Calu3 (cell line): ENCODE measurements around the gene NEB. TPM values are rescaled to one million over a fixed set of nuclear protein-coding genes. Genes with fewer than 3 reads are reported as not detected.
"Not testable (repeated sequence)": the region's sequence is repeated elsewhere in the genome, so short reads cannot be mapped to it uniquely, and the experiment has no call there.

ENCODE experiments used
- BruUV-seq: library from RNA; stranded (reverse); fragments of 400-500 nt; replicated peaks from 2 replicates; lab custom pipeline; 2021; lab: Mats Ljungman, UMichigan
- CTCF ChIA-PET: fragments of 300-600 bp; sonication (Branson Sonifier 250); formaldehyde crosslinking; loops from one replicate; lab custom pipeline; 2022; ENCODE audit warnings: antibody characterized with exemption; lab: Charles Lee
- DNase-seq: peaks from one replicate; pipeline ENCODE4 v3.0.0; 2022
- H3K27ac Mint-ChIP-seq: one replicate; pipeline ENCODE4 v1.8.0; 2022; ENCODE audit warnings: mixed read lengths; ENCODE audit not compliant: unreplicated experiment
- H3K27me3 Mint-ChIP-seq: one replicate; pipeline ENCODE4 v1.8.0; 2022; ENCODE audit warnings: mixed read lengths; ENCODE audit not compliant: unreplicated experiment
- H3K36me3 Mint-ChIP-seq: one replicate; pipeline ENCODE4 v1.8.0; 2022; ENCODE audit warnings: mild to moderate bottlenecking, moderate library complexity, mixed read lengths; ENCODE audit not compliant: insufficient read depth, unreplicated experiment
- H3K4me1 Mint-ChIP-seq: one replicate; pipeline ENCODE4 v1.8.0; 2022; ENCODE audit warnings: mild to moderate bottlenecking, low read depth, mixed read lengths; ENCODE audit not compliant: unreplicated experiment
- H3K4me3 Mint-ChIP-seq: one replicate; pipeline ENCODE4 v1.8.0; 2022; ENCODE audit warnings: mild to moderate bottlenecking, low read depth, moderate library complexity, mixed read lengths; ENCODE audit not compliant: unreplicated experiment
- H3K9me3 Mint-ChIP-seq: one replicate; pipeline ENCODE4 v1.8.0; 2022; ENCODE audit warnings: low read depth, mixed read lengths; ENCODE audit not compliant: unreplicated experiment
- CTCF ChIP-seq: fragments of 200-600 bp; IDR thresholded peaks from one replicate; pipeline ENCODE4 v1.8.0; 2022; ENCODE audit warnings: antibody characterized with exemption; ENCODE audit not compliant: unreplicated experiment
- intact Hi-C: fragments of 100-400 bp; cut with micrococcal nuclease; formaldehyde crosslinking; loops from one replicate; pipeline ENCODE4 v1.10.0; 2022; ENCODE audit not compliant: unreplicated experiment
- total RNA-seq: library from RNA; stranded (reverse); gene quantifications from 2 replicates; pipeline ENCODE4 v1.2.3, GENCODE V29; 2022

NEB gene
- total RNA-seq, 1 experiment from 2014 or later = 27.5 TPM

- no peak for DNase-seq
- Mint-ChIP-seq H3K27me3 (no peaks in the 10 kb centered on the region), H3K27ac (no peak overlapping the region), H3K9me3 (peaks cover under 1% of the 10 kb centered on the region), H3K4me1 (no peaks in the 10 kb centered on the region), H3K36me3 (no peaks in the 10 kb centered on the region), H3K4me3 (no peak overlapping the region)
- intact Hi-C loops = no loop called here
- CTCF ChIA-PET = no interaction called here
- no TSS peak for BruUV-seq
- no peak for TF ChIP-seq CTCF
These were observed 20.9 kb downstream of the NEB start for GRCh38 chr2:151713291-151713903.

GRCh38 chr2:151711025-151711424, 23.3 kb downstream of the NEB start:
- no peaks in the 10 kb centered on the region for H3K9me3 Mint-ChIP-seq
- CTCF ChIA-PET = no interaction called here
- TF ChIP-seq CTCF = no peak
- H3K27ac Mint-ChIP-seq = no peak overlapping the region
- intact Hi-C loops = no loop called here
- H3K4me3 Mint-ChIP-seq = no peak overlapping the region
- DNase-seq = no peak
- no peaks in the 10 kb centered on the region for H3K4me1 Mint-ChIP-seq
- H3K36me3 Mint-ChIP-seq = no peaks in the 10 kb centered on the region
- H3K27me3 Mint-ChIP-seq = no peaks in the 10 kb centered on the region
- BruUV-seq = no TSS peak

DNA sequence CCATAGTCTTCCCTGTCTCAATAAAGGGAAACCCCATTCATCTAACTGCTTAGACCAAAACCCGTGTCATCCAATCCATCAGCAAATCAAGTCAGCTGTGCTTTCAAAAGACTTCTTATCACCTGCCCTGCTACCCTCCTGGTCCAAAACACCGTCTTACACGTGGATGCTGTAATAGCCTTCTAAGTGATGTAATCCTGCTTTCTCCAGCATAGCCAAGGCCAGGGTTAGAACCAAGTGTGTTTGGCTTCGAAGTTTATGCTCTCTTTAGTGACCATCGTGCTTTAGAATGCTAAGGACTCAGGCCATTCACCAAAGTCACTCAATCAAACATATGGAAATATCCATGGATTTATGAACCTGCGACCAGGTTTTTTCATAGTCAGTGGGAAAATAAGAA, 25.5 kb downstream of the NEB start:
- Mint-ChIP-seq H3K27me3 (no peaks in the 10 kb centered on the region), H3K9me3 (no peaks in the 10 kb centered on the region), H3K27ac (no peak overlapping the region), H3K36me3 (no peaks in the 10 kb centered on the region), H3K4me1 (no peaks in the 10 kb centered on the region), H3K4me3 (no peak overlapping the region)
- no peak for TF ChIP-seq CTCF
- CTCF ChIA-PET = no interaction called here
- no TSS peak for BruUV-seq
- no peak for DNase-seq
- intact Hi-C loops = no loop called here

- intact Hi-C loops = no loop called here
- BruUV-seq = no TSS peak
- Mint-ChIP-seq H3K27ac (no peak overlapping the region), H3K4me3 (no peak overlapping the region), H3K36me3 (no peaks in the 10 kb centered on the region), H3K9me3 (no peaks in the 10 kb centered on the region), H3K4me1 (no peaks in the 10 kb centered on the region), H3K27me3 (no peaks in the 10 kb centered on the region)
- CTCF ChIA-PET = no interaction called here
- no peak for DNase-seq
- no peak for TF ChIP-seq CTCF
These were observed 26.4 kb downstream of the NEB start for GRCh38 chr2:151707857-151708256.

DNA sequence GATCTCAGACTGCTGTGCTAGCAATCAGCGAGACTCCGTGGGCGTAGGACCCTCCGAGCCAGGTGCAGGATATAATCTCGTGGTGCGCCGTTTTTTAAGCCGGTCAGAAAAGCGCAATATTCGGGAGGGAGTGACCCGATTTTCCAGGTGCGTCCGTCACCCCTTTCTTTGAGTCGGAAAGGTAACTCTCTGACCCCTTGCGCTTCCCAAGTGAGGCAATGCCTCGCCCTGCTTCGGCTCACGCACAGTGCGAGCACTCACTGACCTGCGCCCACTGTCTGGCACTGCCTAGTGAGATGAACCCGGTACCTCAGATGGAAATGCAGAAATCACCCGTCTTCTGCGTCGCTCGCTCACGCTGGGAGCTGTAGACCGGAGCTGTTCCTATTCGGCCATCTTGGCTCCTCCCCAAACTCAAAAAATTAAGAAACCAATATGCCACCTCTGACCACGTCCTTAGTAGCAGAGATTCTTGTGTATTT, 29.8 kb downstream of the NEB start:
- CTCF ChIA-PET, H3K4me1 Mint-ChIP-seq, H3K27me3 Mint-ChIP-seq, H3K9me3 Mint-ChIP-seq, H3K4me3 Mint-ChIP-seq, BruUV-seq, intact Hi-C loops, H3K36me3 Mint-ChIP-seq, H3K27ac Mint-ChIP-seq, DNase-seq: not testable (repeated sequence)

DNA sequence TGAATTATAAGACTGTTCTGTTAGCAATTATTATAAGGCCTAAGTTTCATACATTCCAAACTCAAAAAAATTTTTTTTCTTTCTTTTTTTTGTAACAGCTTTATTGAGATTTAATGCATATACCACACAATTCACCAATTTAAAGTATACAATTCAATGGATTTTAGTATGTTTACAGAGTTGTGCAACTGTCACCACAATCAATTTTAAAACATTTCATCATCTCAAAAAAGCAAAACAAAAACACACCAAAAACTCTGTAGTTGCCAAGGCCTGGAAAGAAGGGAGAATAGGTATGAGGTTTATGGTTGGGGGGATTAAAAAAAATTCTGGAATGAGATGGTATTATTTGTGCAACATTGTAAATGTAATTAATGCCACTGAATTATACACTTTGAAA, 36.1 kb downstream of the NEB start:
- DNase-seq, H3K9me3 Mint-ChIP-seq, H3K4me1 Mint-ChIP-seq, intact Hi-C loops, H3K36me3 Mint-ChIP-seq, H3K4me3 Mint-ChIP-seq, BruUV-seq, H3K27me3 Mint-ChIP-seq, CTCF ChIA-PET, H3K27ac Mint-ChIP-seq: not testable (repeated sequence)
